ENCODE measurements around the gene PLA2G2F.

The PLA2G2F gene

GRCh38 chr1:20183616-20184271, 44.6 kb downstream of the PLA2G2F start:
- in situ Hi-C loops (cut with HindIII; ENCODE audit: low sequenced_read_pairs), result no loop called here
- no peak overlapping the region for H3K4me3 ChIP-seq (ENCODE audit: low read depth, low read length)
- DNase-seq (ENCODE audit: low read depth, low spot score), result no peak
- TF ChIP-seq CTCF (IDR thresholded peaks at IDR 0.05; ENCODE audit: low read depth, low read length), result no peak

GRCh38 chr1:20184481-20184900, 45.4 kb downstream of the PLA2G2F start:
- TF ChIP-seq CTCF (IDR thresholded peaks at IDR 0.05; ENCODE audit: low read depth, low read length), result no peak
- no peak for DNase-seq (ENCODE audit: low read depth, low spot score)
- no peak overlapping the region for H3K4me3 ChIP-seq (ENCODE audit: low read depth, low read length)
- in situ Hi-C loops (cut with HindIII; ENCODE audit: low sequenced_read_pairs), result no loop called here

GRCh38 chr1:20184997-20185833, 46.1 kb downstream of the PLA2G2F start:
- in situ Hi-C loops (cut with HindIII; ENCODE audit: low sequenced_read_pairs), result no loop called here
- H3K4me3 ChIP-seq (ENCODE audit: low read depth, low read length), result no peak overlapping the region
- no peak for TF ChIP-seq CTCF (IDR thresholded peaks at IDR 0.05; ENCODE audit: low read depth, low read length)
- no peak for DNase-seq (ENCODE audit: low read depth, low spot score)

GRCh38 chr1:20185834-20186782, 47.0 kb downstream of the PLA2G2F start, which contains the start of the genes PLA2G2C and UBXN10:
PLA2G2C (minus strand) TSS chr1:20186518; CDS start chr1:20177363, 9,155 bp downstream.
UBXN10 (plus strand) TSS chr1:20186096; CDS start chr1:20190562, 4,466 bp downstream.
- TF ChIP-seq CTCF (IDR thresholded peaks at IDR 0.05; ENCODE audit: low read depth, low read length), result no peak
- in situ Hi-C loops (cut with HindIII; ENCODE audit: low sequenced_read_pairs), result no loop called here
- H3K4me3 ChIP-seq (ENCODE audit: low read depth, low read length), result no peak within 1 kb of the TSS
- no peak for DNase-seq (ENCODE audit: low read depth, low spot score)

- H3K4me3 ChIP-seq (ENCODE audit: low read depth, low read length), result no peak overlapping the region
- TF ChIP-seq CTCF (IDR thresholded peaks at IDR 0.05; ENCODE audit: low read depth, low read length), result no peak
- in situ Hi-C loops (cut with HindIII; ENCODE audit: low sequenced_read_pairs), result no loop called here
- DNase-seq (ENCODE audit: low read depth, low spot score), result no peak
These were observed 48.1 kb downstream of the PLA2G2F start for GRCh38 chr1:20187103-20187812.
